ENCODE results near the gene HSD11B2. TPM values are rescaled to one million over a fixed set of nuclear protein-coding genes. Genes with fewer than 3 reads are reported as not detected.

HSD11B2 gene
- total RNA-seq, 1 experiment from 2014 or later = 0.77 TPM

- DNase-seq (ENCODE audit: low read depth, low spot score) (no peak), ATAC-seq (no peak)
- no peak overlapping the region for H3K4me3 ChIP-seq (ENCODE audit: low read depth in 2 of 2, low read length in 2 of 2)
- no peaks in the 10 kb centered on the region for H3K9me3 ChIP-seq (ENCODE audit: control insufficient read depth, insufficient read depth, low read depth, low read length)
- intact Hi-C loops (cut with micrococcal nuclease; ENCODE audit: unreplicated experiment) (no loop called here), in situ Hi-C loops (cut with HindIII; ENCODE audit: low pct_unique_long_range_greater_than_20kb, low sequenced_read_pairs) (no loop called here)
- H3K4me1 ChIP-seq (ENCODE audit: control insufficient read depth, insufficient read depth, low read length) = no peaks in the 10 kb centered on the region
- H3K27ac ChIP-seq (ENCODE audit: low read length) = no peak overlapping the region
- no TSS peak for BruUV-seq (replicated peaks)
- POLR2A ChIA-PET = no interaction called here
- CTCF ChIA-PET = interaction anchor here (0.6 kb wide), 1 partner anchor 92 kb away, joined by 6 read pairs; the partner anchor contains the start of gene ATP6V0D1
- TF ChIP-seq TCF7L2 (IDR thresholded peaks at IDR 0.05; ENCODE audit: low read depth, low read length) (no peak), REST (IDR thresholded peaks at IDR 0.05; ENCODE audit: insufficient read depth in 1 of 2, low read depth in 2 of 2, low read length in 1 of 2) (no peak), POLR2AphosphoS5 (IDR thresholded peaks at IDR 0.05; ENCODE audit: low read depth, low read length) (no peak), CTCF (IDR thresholded peaks at IDR 0.05) (no peak), SIN3A (IDR thresholded peaks at IDR 0.05; ENCODE audit: borderline replicate concordance, insufficient read depth, low read depth, low read length) (no peak)
- no peaks in the 10 kb centered on the region for H3K36me3 ChIP-seq (ENCODE audit: control insufficient read depth, insufficient read depth, low read length)
- H3K27me3 ChIP-seq (ENCODE audit: control insufficient read depth, insufficient read depth, low read length) = no peaks in the 10 kb centered on the region
Observed at GRCh38 chr16:67388591-67388990, 42.3 kb upstream of the HSD11B2 start.

- no TSS peak for BruUV-seq (replicated peaks)
- H3K4me1 ChIP-seq (ENCODE audit: control insufficient read depth, insufficient read depth, low read length) = no peaks in the 10 kb centered on the region; the same call in 1 of the 2 replicates
- in situ Hi-C loops (cut with HindIII; ENCODE audit: low pct_unique_long_range_greater_than_20kb, low sequenced_read_pairs) = no loop called here
- no peaks in the 10 kb centered on the region for H3K9me3 ChIP-seq (ENCODE audit: control insufficient read depth, insufficient read depth, low read depth, low read length)
- H3K36me3 ChIP-seq (ENCODE audit: control insufficient read depth, insufficient read depth, low read length) = no peaks in the 10 kb centered on the region
- ATAC-seq (no peak), DNase-seq (ENCODE audit: low read depth, low spot score) (no peak)
- no peak for TF ChIP-seq CTCF (IDR thresholded peaks at IDR 0.05)
- TF ChIP-seq SIN3A (IDR thresholded peaks at IDR 0.05; ENCODE audit: borderline replicate concordance, insufficient read depth, low read depth, low read length) = no peak
- no peak for TF ChIP-seq REST (IDR thresholded peaks at IDR 0.05; ENCODE audit: insufficient read depth in 1 of 2, low read depth in 2 of 2, low read length in 1 of 2)
- TF ChIP-seq POLR2AphosphoS5 (IDR thresholded peaks at IDR 0.05; ENCODE audit: low read depth, low read length) = no peak
- TF ChIP-seq TCF7L2 (IDR thresholded peaks at IDR 0.05; ENCODE audit: low read depth, low read length) = no peak
- ChIA-PET POLR2A (no interaction called here), CTCF (interaction anchor here (1.3 kb wide), 1 partner anchor 10 kb away, joined by 3 read pairs; no protein-coding TSS in a partner anchor)
- no peaks in the 10 kb centered on the region for H3K27me3 ChIP-seq (ENCODE audit: control insufficient read depth, insufficient read depth, low read length)
- H3K4me3 ChIP-seq (ENCODE audit: low read depth in 2 of 2, low read length in 2 of 2) = no peak overlapping the region
- no peak overlapping the region for H3K27ac ChIP-seq (ENCODE audit: low read length)
- intact Hi-C loops (cut with micrococcal nuclease; ENCODE audit: unreplicated experiment) = no loop called here
Observed at GRCh38 chr16:67389911-67390815, 40.8 kb upstream of the HSD11B2 start.
